Prostate gland (tissue), 2 donors: ENCODE data around the gene DPM3. TPM values are rescaled to one million over a fixed set of nuclear protein-coding genes. Genes with fewer than 3 reads are reported as not detected.

Experiments
- DNase-seq: peaks from one replicate; pipeline ENCODE4 v3.0.0-alpha.2; 2019; ENCODE audit warnings: low spot score
- H3K27ac ChIP-seq, 2 donors: fragments of 200-600 bp; sonication (generic); 2 replicates each; pipeline ENCODE4 v1.5.1; 2017 to 2019
- H3K27me3 ChIP-seq: fragments of 200-600 bp; sonication (generic); replicated peaks from 2 replicates; pipeline ENCODE4 v1.5.1; 2019; ENCODE audit not compliant: insufficient read depth
- H3K36me3 ChIP-seq, 2 donors: fragments of 200-600 bp; sonication (generic); 1 replicate in 1 of 2; 2 replicates in 1 of 2; pipeline versions ENCODE4 v1.5.1 to v1.8.1; 2017 to 2019
- H3K4me1 ChIP-seq: fragments of 200-600 bp; sonication (generic); replicated peaks from 2 replicates; pipeline ENCODE4 v1.5.1; 2019
- H3K4me3 ChIP-seq, 2 donors: fragments of 200-600 bp; sonication (generic); 2 replicates each; pipeline ENCODE4 v1.5.1; 2017 to 2019
- H3K9me3 ChIP-seq: fragments of 200-600 bp; sonication (generic); 2 replicates; pipeline ENCODE4 v1.5.1; 2017
- CTCF ChIP-seq, 4 experiments: fragments of 200-600 bp in 2 of 4; fragments of 450-650 bp in 2 of 4; sonication (generic) in 2 of 4; IDR thresholded peaks; 1 replicate in 3 of 4; 2 replicates in 1 of 4; pipeline ENCODE4 v1.5.1; 2016 to 2019; ENCODE audit warnings: antibody characterized with exemption in 4 of 4, mild to moderate bottlenecking in 2 of 4, moderate library complexity in 2 of 4
- POLR2A ChIP-seq: fragments of 450-650 bp; IDR thresholded peaks from one replicate; pipeline ENCODE4 v1.6.1; 2016; ENCODE audit warnings: antibody characterized with exemption, mild to moderate bottlenecking
- POLR2AphosphoS5 ChIP-seq: sonication (generic); formaldehyde crosslinking; IDR thresholded peaks from one replicate; pipeline ENCODE4 v1.6.1; 2017; ENCODE audit warnings: antibody characterized with exemption
- WGBS: methylation state at CpG from one replicate; pipeline ENCODE4 v1.1.5; 2018; 5-methylcytosine and 5-hydroxymethylcytosine counted together
- intact Hi-C: fragments of 100-400 bp; cut with DNase I; formaldehyde crosslinking; loops from one replicate; pipeline ENCODE4 v1.14.2; 2022
- total RNA-seq, 2 donors: library from RNA; depleted of rRNA; stranded (reverse); fragments of >200 nt; gene quantifications; one replicate each; pipeline ENCODE4 v1.1.0, GENCODE V29; 2016

The DPM3 gene
- total RNA-seq, 2 donors from 2014 or later: 93.6 to 97.0 TPM

- peaks cover 5 to 15% of the 10 kb centered on the region in 2 donors for H3K36me3 ChIP-seq
- H3K4me1 ChIP-seq: peaks cover 32% of the 10 kb centered on the region
- TF ChIP-seq POLR2AphosphoS5 (peak; percentile 86), POLR2A (peak; percentile 98), CTCF (IDR thresholded peaks at IDR 0.05) (peak in 2 of 4 experiments; percentile 71 to 84)
- peak; percentile 95 for DNase-seq
- intact Hi-C loops: no loop called here
- no peaks in the 10 kb centered on the region for H3K9me3 ChIP-seq
- WGBS: 0% methylated on average over 51 of the region's 52 CpGs
- H3K27ac ChIP-seq: peak within 1 kb of the TSS; percentile 94 to 97
- H3K27me3 ChIP-seq: no peaks in the 10 kb centered on the region
- peak within 1 kb of the TSS; percentile 49 to 58 for H3K4me3 ChIP-seq
Observed at GRCh38 chr1:155135415-155136028, 4.8 kb downstream of the DPM3 start, which contains the start of gene SLC50A1. Gene SLC50A1, plus strand, starts transcription at chr1:155135852. Its CDS starts 60 bp downstream, at chr1:155135912.

- Histone ChIP-seq H3K4me3 (peak overlapping the region; percentile 49 to 58), H3K27ac (peak overlapping the region; percentile 94 to 97), H3K27me3 (no peaks in the 10 kb centered on the region), H3K4me1 (peaks cover 32% of the 10 kb centered on the region), H3K36me3 (peaks cover 5 to 15% of the 10 kb centered on the region in 2 donors), H3K9me3 (no peaks in the 10 kb centered on the region)
- 6% methylated on average over 18 of the region's 18 CpGs for WGBS
- TF ChIP-seq POLR2A (peak; percentile 55), CTCF (IDR thresholded peaks at IDR 0.05) (no peak), POLR2AphosphoS5 (peak; percentile 89)
- DNase-seq: peak; percentile 87
- intact Hi-C loops: loop anchor here (5.0 kb wide), 1 partner anchor 32 kb away; no protein-coding TSS in a partner anchor
Observed at GRCh38 chr1:155134880-155135414, 5.4 kb downstream of the DPM3 start.

GRCh38 chr1:155134322-155134721 is 6.0 kb downstream of the DPM3 start:
- peak overlapping the region; percentile 94 to 97 for H3K27ac ChIP-seq
- no peaks in the 10 kb centered on the region for H3K27me3 ChIP-seq
- H3K4me1 ChIP-seq: peaks cover 32% of the 10 kb centered on the region
- peak overlapping the region in 1 of 2 donors; percentile 49 for H3K4me3 ChIP-seq
- DNase-seq: no peak
- WGBS: 55% methylated on average over 1 of the region's 1 CpG
- H3K9me3 ChIP-seq: no peaks in the 10 kb centered on the region
- H3K36me3 ChIP-seq: peaks cover 5 to 15% of the 10 kb centered on the region in 2 donors
- intact Hi-C loops: loop anchor here (5.0 kb wide), 1 partner anchor 33 kb away; no protein-coding TSS in a partner anchor
- no peak for TF ChIP-seq CTCF (IDR thresholded peaks at IDR 0.05)
- TF ChIP-seq POLR2A: no peak
- TF ChIP-seq POLR2AphosphoS5: no peak

- WGBS: 69% methylated on average over 7 of the region's 7 CpGs
- peaks cover 32% of the 10 kb centered on the region for H3K4me1 ChIP-seq
- intact Hi-C loops: loop anchor here (5.0 kb wide), 1 partner anchor 33 kb away; no protein-coding TSS in a partner anchor
Observed at GRCh38 chr1:155133799-155134281, 6.5 kb downstream of the DPM3 start.

More at GRCh38 chr1:155133799-155134281, 6.5 kb downstream of the DPM3 start:
- DNase-seq: no peak
- H3K4me3 ChIP-seq: no peak overlapping the region
- no peaks in the 10 kb centered on the region for H3K9me3 ChIP-seq
- H3K36me3 ChIP-seq: peaks cover 5 to 15% of the 10 kb centered on the region in 2 donors
- H3K27me3 ChIP-seq: no peaks in the 10 kb centered on the region
- TF ChIP-seq POLR2A (no peak), CTCF (IDR thresholded peaks at IDR 0.05) (no peak), POLR2AphosphoS5 (no peak)
- H3K27ac ChIP-seq: peak overlapping the region; percentile 94 to 97
